ENCODE data around the gene TMEM97.

DNA sequence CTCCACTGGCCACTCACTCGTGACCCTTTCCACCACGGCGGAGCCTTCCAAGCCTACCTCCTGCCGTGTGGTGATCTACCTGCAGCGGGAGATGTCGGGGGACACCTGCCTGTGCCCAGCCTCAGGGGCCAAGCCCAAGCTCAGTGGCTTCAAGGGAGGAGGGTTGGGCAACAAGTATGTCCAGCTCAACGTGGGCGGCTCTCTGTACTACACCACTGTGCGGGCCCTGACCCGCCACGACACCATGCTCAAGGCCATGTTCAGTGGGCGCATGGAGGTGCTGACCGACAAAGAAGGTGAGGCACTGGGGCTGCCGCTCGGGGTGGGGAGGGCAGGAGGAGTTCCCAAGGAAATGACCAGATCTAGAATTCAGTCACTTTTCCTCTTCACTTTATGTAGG, 20.4 kb downstream of the TMEM97 start:
- TF ChIP-seq, protein P1, sequence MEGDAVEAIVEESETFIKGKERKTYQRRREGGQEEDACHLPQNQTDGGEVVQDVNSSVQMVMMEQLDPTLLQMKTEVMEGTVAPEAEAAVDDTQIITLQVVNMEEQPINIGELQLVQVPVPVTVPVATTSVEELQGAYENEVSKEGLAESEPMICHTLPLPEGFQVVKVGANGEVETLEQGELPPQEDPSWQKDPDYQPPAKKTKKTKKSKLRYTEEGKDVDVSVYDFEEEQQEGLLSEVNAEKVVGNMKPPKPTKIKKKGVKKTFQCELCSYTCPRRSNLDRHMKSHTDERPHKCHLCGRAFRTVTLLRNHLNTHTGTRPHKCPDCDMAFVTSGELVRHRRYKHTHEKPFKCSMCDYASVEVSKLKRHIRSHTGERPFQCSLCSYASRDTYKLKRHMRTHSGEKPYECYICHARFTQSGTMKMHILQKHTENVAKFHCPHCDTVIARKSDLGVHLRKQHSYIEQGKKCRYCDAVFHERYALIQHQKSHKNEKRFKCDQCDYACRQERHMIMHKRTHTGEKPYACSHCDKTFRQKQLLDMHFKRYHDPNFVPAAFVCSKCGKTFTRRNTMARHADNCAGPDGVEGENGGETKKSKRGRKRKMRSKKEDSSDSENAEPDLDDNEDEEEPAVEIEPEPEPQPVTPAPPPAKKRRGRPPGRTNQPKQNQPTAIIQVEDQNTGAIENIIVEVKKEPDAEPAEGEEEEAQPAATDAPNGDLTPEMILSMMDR (tag by site-specific recombination; IDR thresholded peaks at IDR 0.05) = no peak
- no peak for TF ChIP-seq ZFP37 (tag by site-specific recombination; IDR thresholded peaks at IDR 0.05)
